Endometrial microvascular endothelial cells (primary cell): ENCODE measurements around the gene AKT3. TPM values are rescaled to one million over a fixed set of nuclear protein-coding genes. Genes with fewer than 3 reads are reported as not detected.

Experiments
- total RNA-seq: library from RNA; depleted of rRNA; stranded (reverse); fragments of >200 nt; gene quantifications from one replicate; pipeline ENCODE4 v1.2.3, GENCODE V29; 2015; ENCODE audit errors: inconsistent ontology term

AKT3 gene
- total RNA-seq, 1 donor from 2014 or later: 17.1 TPM

Other genes with a start within 250 kb of the AKT3 start
- 23.1 TPM for gene ZBTB18, start 201.0 kb upstream of the AKT3 start, total RNA-seq